T47D (cell line): ENCODE results near the gene TRPT1.

Source experiments
- DNase-seq, 2 experiments: peaks; one replicate each; pipeline versions ENCODE4 v3.0.0 to v3.0.0-alpha.2; 2011 to 2012; ENCODE audit warnings: low read depth in 1 of 2, low spot score in 1 of 2
- JUND ChIP-seq: IDR thresholded peaks from 2 replicates; pipeline ENCODE4 v1.6.1; 2012; ENCODE audit warnings: low read depth
- in situ Hi-C: cut with HindIII; loops from 2 replicates; pipeline ENCODE4 v1.10.0; 2016; ENCODE audit warnings: low sequenced_read_pairs, low pct_unique_long_range_greater_than_20kb

The TRPT1 gene

DNA sequence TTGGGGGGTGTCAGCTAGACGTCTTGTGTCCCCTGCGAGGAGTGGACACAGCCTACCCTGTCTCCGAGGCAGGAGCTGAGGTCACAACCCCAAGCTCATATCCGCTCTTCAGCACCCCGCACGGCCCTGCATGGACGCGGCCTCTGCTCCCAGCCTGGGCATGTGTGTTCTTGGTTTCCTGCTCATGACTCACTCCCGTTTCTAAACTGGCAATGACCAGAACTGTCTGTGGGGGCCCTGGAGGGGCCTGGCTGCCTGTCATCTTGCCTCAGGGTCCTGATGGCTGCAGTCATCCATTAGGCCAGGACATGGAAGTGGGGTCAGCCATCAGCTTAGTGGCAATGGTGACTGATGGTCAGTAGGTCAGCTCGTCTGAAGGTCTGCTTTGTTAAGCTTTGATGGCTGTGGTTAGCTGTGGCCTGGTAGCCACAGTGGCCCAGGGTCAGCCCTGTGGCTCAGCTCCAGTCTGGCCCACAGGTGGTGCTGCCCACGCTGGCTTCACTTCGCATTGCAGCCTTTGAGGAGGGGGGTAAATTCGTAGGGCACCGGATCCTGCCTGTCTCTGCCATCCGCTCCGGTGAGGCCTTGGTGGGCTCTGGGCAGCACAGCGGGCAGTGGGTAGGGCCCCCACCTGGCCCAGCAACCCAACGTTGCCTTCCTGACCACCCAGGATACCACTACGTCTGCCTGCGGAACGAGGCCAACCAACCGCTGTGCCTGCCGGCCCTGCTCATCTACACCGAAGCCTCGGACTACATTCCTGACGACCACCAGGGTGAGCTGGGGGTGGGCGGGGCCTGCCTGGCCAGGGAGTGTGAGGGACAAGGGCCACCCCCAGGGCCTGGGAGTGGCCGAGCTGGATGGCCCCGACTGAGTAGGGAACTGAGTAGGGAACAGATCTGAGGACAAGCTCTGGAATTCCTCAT lies 37.3 kb upstream of the TRPT1 start:
- no peak for TF ChIP-seq JUND
- DNase-seq, result no peak
- in situ Hi-C loops, result no loop called here

DNA sequence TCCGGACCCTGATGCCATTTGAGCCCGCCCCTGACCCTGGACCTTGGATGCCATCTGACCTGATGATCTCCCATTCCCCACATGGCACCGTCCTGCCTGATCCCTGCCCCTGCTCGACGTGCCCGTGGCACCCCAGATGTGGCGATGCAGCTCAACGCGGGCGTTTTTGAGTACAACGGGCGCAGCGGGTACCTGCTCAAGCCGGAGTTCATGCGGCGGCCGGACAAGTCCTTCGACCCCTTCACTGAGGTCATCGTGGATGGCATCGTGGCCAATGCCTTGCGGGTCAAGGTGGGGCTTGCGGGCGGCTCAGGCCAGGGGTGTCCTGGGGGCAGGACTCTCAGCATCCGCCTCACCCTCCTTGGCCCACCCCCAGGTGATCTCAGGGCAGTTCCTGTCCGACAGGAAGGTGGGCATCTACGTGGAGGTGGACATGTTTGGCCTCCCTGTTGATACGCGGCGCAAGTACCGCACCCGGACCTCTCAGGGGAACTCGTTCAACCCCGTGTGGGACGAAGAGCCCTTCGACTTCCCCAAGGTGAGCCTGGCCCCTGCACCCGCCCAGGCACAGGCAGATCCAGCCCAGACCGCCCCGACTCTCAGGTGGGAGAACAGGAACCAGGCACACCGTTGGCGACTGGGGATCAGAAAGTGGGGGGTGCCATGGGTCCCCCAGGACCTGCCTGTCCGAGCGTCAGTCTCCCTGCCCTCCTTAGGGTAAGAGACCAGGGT lies 36.5 kb upstream of the TRPT1 start:
- no peak for TF ChIP-seq JUND
- in situ Hi-C loops, result no loop called here
- DNase-seq, result no peak

DNA sequence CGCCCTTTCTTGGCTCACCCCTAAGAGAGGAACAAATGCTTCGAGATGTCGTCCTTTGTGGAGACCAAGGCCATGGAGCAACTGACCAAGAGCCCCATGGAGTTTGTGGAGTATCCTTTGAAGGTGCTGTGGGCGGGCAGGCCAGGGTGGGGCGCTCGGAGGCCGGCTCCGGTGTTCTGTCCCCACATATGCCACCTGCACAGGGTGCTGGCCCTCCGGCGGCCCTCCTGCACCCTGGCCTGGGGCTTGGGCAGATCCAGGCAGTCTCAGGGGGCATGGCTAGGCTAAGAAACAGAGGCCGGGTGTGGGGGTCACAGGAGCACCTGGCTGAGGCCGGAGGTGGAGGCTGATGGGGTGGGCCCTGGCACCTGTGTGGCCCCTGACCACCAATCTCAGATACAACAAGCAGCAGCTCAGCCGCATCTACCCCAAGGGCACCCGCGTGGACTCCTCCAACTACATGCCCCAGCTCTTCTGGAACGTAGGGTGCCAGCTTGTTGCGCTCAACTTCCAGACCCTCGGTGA lies 35.6 kb upstream of the TRPT1 start:
- DNase-seq, result no peak
- TF ChIP-seq JUND, result no peak
- in situ Hi-C loops, result no loop called here

DNA sequence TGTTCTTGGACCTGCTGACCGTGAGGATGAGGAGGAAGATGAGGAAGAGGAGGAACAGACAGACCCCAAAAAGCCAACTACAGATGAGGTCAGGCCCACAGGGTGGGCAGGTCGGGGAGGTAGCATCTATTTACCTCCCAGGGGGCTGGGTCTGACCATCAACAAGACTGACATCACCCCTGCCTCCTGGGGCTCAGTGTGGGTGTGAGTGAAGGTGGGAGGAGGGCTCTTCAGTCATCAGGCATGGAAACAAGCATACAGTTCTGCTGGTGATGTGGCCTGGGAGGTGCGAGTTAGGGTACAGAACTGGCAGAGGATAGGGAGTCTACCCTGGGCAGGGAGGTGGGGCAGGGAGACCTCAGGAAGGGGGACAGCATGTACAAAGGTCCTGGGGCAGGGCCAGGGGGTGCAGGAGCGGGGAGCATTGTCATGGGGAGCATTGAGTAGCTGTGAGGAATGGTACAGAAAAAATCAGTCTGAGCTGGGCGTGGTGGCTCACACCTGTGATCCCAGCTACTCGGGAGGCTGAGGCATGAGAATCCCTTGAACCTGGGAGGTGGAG lies 34.2 kb upstream of the TRPT1 start:
- in situ Hi-C loops, result no loop called here
- no peak for TF ChIP-seq JUND
- DNase-seq, result no peak

DNA sequence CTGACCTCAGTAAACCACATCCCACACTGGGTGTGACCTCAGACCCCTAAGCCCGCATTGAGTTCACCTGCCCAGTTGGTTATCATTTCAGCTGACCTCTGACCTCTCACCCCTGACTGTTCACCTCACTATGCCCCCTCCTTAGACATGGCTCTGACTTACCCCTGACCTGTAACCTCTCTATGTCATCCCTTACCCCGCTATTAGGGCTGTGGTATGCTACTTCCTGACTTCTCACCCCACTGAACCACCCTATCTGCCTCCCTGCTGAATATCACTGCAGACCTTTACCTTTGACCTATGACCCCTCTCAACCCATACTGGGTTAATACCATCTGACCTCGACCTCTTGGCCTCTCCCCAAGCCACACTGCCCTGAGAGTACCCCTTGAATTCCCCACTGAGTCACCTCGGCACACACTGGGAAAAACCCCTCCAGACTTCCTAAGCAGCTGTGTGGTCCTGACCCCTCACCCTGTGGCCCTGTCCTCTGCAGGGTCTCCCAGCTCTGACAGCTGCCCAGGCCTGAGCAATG lies 33.6 kb upstream of the TRPT1 start:
- in situ Hi-C loops, result no loop called here
- DNase-seq, result no peak
- TF ChIP-seq JUND, result no peak

DNA sequence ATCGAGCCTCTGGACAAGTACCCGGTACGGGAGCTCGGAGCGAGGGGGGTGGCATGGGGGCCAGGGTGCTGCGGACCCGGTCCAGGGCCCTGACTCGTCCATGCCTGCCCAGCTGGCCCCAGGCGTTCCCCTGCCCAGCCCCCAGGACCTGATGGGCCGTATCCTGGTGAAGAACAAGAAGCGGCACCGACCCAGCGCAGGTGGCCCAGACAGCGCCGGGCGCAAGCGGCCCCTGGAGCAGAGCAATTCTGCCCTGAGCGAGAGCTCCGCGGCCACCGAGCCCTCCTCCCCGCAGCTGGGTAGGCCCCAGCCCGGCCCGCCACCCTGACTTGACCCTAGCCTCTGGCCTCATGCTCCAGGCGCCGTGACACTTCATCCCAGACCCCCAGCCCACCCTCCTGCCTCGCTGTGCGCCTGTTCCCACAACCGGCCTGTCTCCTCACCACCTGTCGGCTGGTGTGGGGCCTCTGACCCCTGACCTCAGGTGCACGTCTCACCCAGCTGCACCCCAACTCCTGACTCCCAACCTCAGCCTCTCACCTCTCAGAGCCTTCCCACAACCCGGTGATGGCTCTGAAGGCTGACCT lies 33.1 kb upstream of the TRPT1 start:
- in situ Hi-C loops, result no loop called here
- DNase-seq, result no peak
- TF ChIP-seq JUND, result no peak

DNA sequence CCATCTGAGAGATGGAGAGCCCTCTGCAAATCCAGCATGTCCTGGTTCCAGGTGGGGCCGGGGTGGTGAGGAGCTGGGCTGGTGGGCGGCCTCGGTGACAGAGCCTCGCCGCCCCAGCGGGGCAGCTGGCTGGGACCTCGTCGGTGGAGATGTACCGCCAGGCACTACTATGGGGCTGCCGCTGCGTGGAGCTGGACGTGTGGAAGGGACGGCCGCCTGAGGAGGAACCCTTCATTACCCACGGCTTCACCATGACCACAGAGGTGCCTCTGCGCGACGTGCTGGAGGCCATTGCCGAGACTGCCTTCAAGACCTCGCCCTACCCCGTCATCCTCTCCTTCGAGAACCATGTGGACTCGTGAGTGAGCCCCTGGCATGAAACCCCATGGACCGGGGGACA lies 32.4 kb upstream of the TRPT1 start:
- in situ Hi-C loops, result no loop called here
- TF ChIP-seq JUND, result no peak
- no peak for DNase-seq

DNA sequence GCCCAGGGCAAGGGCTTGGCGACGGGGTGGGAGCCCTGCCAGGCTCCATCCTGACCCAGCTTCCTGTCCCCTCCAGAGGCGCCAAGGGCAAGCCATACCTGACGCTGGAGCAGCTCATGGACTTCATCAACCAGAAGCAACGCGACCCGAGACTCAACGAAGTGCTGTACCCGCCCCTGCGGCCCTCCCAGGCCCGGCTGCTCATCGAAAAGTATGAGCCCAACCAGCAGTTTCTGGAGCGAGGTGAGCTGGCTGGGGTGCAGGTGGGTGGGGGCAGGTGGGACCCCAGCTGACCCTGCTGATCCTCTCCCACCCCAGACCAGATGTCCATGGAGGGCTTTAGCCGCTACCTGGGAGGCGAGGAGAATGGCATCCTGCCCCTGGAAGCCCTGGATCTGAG lies 30.3 kb upstream of the TRPT1 start:
- no peak for DNase-seq
- in situ Hi-C loops, result no loop called here
- TF ChIP-seq JUND, result no peak

DNA sequence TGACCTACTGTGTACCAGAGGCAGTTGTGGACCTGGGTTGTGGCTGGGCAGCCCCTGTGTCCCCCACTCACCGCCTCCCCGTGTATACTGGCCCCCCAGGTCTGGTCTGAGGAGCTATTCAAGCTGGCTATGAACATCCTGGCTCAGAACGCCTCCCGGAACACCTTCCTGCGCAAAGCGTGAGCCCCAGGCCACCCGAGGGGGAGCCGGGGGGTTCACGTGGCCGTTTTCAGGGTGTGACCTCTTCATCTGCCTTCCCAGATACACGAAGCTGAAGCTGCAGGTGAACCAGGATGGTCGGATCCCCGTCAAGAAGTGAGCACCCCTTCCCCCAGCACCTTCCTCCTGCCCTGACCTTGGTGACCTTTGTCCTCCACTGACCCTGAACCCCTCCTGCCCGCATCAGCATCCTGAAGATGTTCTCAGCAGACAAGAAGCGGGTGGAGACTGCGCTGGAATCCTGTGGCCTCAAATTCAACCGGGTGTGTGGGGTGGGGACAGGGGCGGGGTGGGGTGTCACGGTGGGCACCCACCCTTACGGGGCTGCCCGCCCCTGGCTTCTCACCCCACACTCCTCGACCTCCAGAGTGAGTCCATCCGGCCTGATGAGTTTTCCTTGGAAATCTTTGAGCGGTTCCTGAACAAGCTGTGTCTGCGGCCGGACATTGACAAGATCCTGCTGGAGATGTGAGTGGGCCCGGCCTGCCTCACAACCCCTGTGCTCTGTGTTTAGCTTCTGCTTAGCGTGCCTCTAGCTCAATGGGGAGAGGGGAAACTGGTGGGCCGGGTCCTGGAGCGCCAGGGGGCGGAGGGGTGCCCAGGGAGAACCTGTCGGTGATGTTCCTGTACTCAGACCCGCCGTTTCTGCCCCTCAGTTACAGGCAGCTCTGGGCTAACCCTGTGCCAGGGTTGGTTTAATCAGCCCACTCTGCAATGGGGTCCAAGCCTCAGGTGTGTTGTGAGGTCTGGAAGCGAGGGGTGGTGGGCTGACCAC lies 29.4 kb upstream of the TRPT1 start:
- DNase-seq, result no peak
- in situ Hi-C loops, result no loop called here
- no peak for TF ChIP-seq JUND

DNA sequence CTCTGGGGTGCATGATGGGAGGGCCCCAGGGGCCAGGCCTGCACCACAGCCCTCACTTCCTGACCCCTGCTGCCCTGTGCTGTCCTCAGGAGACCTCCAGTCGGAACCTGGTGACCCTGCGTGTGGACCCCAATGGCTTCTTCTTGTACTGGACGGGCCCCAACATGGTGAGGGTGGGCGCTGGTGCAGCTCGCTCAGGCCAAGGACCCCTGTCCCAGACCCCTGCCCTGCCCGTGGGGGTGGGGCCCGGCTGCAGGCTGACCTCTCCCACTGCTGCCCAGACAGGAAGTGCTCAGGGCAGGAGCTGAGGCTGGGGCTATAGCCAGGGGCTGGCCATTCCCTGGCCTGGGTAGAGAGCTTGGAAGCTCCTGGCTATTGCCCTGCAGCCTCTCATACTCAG lies 28.3 kb upstream of the TRPT1 start:
- TF ChIP-seq JUND, result no peak
- DNase-seq, result no peak
- in situ Hi-C loops, result no loop called here

DNA sequence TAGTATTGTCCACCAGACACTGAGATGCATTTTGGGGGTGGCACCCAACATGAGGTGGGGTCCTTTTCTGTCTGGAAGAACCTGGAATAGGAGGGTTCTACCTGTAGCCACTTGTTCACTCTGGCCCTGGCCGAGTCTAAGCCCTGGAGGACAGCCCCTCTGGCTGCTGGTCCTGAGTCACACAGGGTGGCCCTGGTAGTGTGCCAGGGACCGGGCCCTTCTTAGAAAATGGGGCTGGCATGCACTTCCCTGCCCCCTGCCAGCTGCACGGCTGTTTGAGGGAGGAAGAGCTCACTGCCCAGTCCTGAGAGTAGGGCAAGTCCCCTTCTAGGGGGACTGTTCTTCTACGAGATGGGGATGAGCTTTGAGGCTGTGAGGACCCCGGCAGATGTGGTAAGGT lies 27.5 kb upstream of the TRPT1 start:
- no peak for TF ChIP-seq JUND
- in situ Hi-C loops, result no loop called here
- no peak for DNase-seq
